HCEC 1CT (cell line): ENCODE results near the gene IL12A.

Experiments
- DNase-seq: peaks from one replicate; pipeline ENCODE4 v3.0.0-alpha.2; 2017

Gene IL12A

GRCh38 chr3:159991591-159991990 lies 3.0 kb downstream of the IL12A start:
- no peak for DNase-seq

DNA sequence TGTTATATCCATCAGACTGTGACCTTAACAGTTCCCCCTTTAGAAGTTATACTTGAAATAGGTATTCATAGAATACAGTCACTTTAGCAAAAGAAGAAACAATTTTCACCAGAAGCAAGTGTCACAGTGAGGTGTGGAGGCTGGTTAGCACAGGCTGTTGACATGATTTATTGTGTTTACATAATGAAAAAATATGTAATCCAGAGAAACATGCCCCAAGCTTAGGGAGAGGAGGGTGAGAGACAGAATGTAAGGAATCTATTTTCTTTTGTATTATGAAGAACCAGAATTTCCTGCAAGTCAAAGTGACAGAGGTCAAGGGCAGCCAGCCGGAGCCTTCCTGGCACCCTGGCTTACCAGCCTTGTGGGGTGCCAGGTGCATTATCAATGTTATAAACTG lies 4.0 kb downstream of the IL12A start:
- no peak for DNase-seq

DNA sequence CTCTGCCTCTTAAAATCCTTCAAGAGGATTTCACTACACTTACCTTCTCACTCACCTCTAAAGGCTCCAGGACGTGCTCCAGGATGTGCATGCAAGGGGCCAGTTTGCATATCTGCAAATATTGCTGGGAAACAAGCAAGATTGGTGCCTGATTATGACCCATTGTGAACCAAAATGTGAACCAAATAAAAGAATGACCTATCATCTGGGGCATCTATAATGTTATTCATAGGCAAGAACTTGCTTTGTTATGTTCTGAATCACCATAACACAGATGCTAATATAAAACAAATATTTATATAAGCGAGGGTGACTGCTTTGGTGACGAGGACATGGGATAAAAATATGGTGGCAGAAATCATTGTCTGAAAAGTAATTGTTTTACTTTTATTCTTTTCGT lies 5.5 kb downstream of the IL12A start:
- peak; percentile 61 for DNase-seq

GRCh38 chr3:159995091-159995490 lies 6.5 kb downstream of the IL12A start:
- DNase-seq: no peak

GRCh38 chr3:159996018-159996417 lies 7.4 kb downstream of the IL12A start:
- DNase-seq: peak; percentile 40

GRCh38 chr3:159996959-159997358 lies 8.3 kb downstream of the IL12A start:
- DNase-seq: no peak

- no peak for DNase-seq
These were observed 12.6 kb downstream of the IL12A start for GRCh38 chr3:160001148-160001760.

GRCh38 chr3:160001850-160002623 lies 13.4 kb downstream of the IL12A start:
- no peak for DNase-seq

DNA sequence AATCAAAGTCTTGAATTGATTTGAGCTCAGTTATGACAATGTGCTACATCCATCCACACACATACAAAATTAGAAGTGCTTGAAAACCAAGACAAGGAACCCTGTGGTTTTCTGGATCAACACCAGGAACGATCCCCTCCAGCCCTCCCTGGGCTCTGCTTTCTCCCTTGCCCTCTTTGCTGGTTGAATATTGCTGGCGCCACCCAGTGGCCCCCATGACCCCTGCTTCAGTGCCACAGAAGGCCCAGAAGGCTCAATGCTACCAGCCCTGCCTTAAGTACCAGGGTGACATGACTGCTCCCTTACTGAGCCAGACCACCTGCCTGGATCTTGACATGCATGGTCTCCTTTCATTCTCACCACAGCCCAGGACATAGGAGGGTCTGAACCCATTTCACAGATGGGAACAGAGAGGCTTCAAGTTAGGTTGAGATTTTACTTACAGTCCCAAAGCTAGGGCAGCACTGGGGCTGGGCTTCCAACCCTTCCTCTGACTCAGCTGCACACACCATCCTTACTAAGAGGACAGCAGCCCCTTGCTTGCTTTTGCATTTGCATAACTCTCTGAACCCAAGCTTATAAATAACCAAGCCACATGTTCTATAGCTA lies 15.0 kb downstream of the IL12A start:
- DNase-seq: peak; percentile 58

GRCh38 chr3:160005004-160005403 lies 16.4 kb downstream of the IL12A start:
- no peak for DNase-seq

GRCh38 chr3:160006282-160007163 lies 17.9 kb downstream of the IL12A start:
- peak; percentile 77 for DNase-seq

DNA sequence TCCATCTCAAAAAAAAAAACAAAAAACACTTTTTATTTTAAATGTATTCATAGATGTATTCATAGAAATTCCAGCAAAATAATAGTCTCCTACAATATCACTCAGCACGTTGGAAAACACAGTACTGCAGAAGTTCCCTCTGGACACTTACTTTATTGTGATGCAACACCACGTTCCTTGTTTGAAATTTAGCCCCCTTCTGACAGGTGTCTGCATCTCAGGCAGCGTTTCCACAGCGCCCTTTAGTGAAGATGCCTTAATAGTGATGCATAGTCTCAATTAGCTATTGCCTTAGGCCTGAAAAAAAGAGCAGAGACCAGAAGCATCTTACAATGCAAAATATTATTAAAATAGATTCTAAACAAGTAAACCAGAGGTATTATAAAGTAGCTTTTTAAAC lies 20.3 kb downstream of the IL12A start:
- no peak for DNase-seq

- no peak for DNase-seq
These were observed 20.9 kb downstream of the IL12A start for GRCh38 chr3:160009525-160009924.

DNA sequence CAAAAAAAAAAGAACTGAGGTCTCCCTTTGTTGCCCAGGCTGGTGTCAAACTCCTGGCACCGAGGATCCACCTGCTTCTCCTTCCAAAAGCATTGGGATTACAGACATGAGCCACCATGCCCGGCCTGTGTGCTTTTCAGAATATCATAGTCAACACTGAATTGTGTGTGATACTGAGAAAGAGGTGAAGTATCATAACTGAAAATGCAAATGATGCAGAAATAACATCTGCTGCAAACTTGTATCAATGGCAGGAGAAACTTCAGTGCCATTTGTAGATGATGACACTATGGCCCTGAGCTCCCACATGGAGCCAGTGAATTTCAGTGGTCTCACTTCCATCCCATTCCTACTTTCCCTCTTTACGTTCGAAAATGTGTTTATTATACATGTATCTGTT lies 21.9 kb downstream of the IL12A start:
- no peak for DNase-seq

DNA sequence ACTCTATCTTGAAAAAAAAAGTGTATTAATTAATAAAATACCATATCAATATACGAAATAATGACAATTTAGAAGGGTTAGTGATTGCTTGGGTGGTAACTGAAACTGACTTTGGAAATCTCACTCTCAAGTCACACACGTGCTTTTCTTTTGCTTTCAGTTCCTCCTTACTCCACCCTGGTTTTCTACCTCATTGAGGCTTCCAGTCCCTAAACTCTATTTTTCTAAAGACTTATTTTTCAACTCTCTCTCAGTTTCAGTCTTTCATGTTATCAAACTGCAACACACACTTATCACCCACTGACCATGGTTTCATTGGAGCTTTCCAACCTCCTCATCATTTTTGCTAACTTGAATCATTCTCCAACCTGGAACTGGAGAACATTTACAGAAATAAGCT lies 23.5 kb downstream of the IL12A start:
- no peak for DNase-seq

DNA sequence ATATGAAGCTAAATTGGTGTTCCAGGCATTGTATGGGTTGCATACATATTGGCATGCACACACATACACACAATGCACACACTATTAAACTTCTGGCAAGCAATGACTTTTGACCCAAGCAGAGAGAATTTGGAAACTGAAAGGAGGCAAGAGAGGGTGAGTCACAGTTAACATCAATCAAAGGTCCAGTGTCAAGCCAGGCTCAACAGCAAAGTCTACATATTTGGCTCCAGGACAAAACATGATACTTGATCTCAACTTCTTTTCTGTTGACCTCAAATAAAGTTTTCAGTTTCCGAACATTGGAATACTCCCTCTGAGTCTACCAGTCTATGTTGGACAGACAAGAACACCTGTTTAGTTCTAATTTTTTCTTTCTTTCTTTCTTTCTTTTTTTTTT lies 28.3 kb downstream of the IL12A start:
- DNase-seq: peak; percentile 82

DNA sequence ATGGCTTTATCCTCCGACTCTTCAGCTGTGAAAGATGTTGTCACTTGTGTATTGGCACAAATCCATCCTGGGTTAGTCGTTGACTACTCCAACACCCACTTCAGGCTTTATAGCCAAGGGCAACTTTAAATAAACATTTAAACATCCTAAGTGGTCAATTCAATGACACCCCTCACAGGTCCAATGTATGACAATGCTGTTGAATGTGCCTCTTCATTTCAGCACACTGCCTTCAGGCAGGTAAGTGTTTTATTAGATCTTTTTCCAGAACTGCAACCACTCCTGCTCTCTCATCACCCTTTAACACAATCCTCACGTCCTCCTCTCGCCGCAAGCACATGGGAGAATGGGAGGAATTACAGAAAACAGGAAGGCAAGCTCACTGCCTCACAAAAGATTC lies 30.3 kb downstream of the IL12A start:
- no peak for DNase-seq

- no peak for DNase-seq
These were observed 31.5 kb downstream of the IL12A start for GRCh38 chr3:160020057-160020711.

GRCh38 chr3:160022068-160022467 lies 33.4 kb downstream of the IL12A start:
- DNase-seq: no peak

DNA sequence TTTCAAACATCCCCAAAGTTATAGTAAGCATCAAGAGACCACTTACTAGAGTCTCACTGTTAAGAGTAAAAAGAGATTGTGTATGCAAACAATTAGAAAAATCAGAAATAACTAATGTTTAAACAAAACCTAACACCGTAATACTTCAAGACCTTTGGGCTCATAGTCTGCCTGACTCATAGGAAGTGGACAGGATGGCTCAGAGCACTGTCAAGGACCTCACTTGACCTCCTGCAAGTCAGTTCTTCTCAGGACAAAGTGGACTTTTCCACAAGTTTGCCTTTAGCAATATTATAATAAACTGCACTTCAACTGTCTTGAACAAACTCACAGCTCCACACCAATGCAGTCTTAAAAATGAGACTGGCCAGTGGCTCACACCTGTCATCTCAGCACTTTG lies 34.8 kb downstream of the IL12A start:
- DNase-seq: peak; percentile 89

DNA sequence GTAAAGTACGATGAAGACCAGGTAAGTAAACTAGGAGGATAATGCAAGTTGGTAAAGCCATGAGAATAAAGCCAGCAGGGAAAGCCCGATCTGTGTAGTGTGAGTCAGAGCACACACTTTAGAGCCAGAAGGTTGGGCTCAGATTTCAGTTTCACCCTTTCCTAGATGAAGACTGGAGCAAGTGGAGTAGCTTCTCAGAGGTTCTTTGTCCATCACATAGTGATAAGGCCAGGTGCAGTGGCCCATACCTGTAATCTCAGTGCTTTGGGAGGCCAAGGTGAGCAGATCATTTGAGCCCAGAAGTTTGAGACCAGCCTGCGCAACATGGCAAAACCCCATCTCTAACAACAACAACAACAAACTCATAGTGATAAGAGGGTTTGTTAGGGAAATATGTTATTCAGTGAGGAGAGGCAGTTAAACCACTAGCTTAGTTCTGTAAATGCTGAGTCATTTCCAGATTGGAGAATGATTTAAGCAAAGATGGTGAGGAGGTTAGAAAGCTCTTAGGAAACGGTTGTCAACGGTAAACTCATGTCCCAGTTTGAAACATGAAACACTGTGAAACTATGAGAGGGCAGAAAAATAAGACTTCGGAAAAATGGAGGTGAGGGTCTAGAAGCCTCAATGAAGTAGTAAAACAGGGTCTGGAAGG lies 39.0 kb downstream of the IL12A start:
- DNase-seq: peak; percentile 74

DNA sequence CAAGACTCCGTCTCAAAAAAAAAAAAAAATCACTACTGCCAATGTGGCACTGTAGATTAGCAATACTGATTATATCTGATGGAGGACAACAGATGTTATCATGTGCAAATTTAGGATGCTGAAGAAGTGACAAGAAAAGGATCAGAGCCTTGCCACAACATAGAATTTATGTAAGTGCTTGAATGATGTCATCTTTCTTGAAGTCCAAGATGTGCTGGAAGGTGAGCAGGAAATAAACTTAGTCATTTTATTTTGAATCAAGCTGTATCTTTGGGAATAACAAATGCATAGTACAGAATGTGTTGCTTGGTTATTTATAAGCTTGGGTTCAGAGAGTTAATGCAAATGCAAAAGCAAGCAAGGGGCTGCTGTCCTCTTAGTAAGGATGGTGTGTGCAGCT lies 47.1 kb downstream of the IL12A start:
- no peak for DNase-seq
